A549 (cell line): ENCODE measurements around the gene SH3BP5L. TPM values are rescaled to one million over a fixed set of nuclear protein-coding genes. Genes with fewer than 3 reads are reported as not detected.

ENCODE experiments used
- ATAC-seq, 2 experiments: fragments of 200-7000 bp in 1 of 2; fragments of >200 bp in 1 of 2; cut with Nextera tagmentation in 1 of 2; cut with Tn5 transposase in 1 of 2; 3 replicates each; pipeline versions ENCODE4 v1.8.0 to v1.9.1; 2018 to 2020; ENCODE audit warnings: mild to moderate bottlenecking in 1 of 2, moderate library complexity in 1 of 2
- CTCF ChIA-PET: fragments of 300-600 bp; sonication (Branson Sonifier 250); formaldehyde crosslinking; extraction: SDS; loops from one replicate; lab custom pipeline; 2021; ENCODE audit warnings: antibody characterized with exemption, inconsistent platforms; lab: Yijun Ruan, JAX
- POLR2A ChIA-PET: fragments of 350-600 bp; formaldehyde crosslinking; extraction: SDS; loops from one replicate; lab custom pipeline; 2021; ENCODE audit warnings: antibody characterized with exemption, inconsistent platforms; lab: Yijun Ruan, JAX
- DNase-seq, 2 experiments: peaks; one replicate each; pipeline versions ENCODE4 v3.0.0 to v3.0.0-alpha.2; 2011 to 2016; ENCODE audit warnings: low read depth in 1 of 2, low spot score in 1 of 2
- FAIRE-seq: peaks from 2 replicates; lab custom pipeline; 2011; peaks lifted over from hg19 to GRCh38; lab: Jason Lieb, UNC
- H3K27ac ChIP-seq, 2 experiments: fragments of >200 bp; sonication (Bioruptor Twin); formaldehyde crosslinking; 3 replicates each; pipeline ENCODE4 v1.5.1; 2016 to 2017
- H3K4me1 ChIP-seq: fragments of >200 bp; sonication (Bioruptor Twin); formaldehyde crosslinking; 3 replicates; pipeline ENCODE4 v1.6.1; 2016
- H3K4me2 ChIP-seq: fragments of >200 bp; sonication (Bioruptor Twin); formaldehyde crosslinking; 3 replicates; pipeline ENCODE4 v1.6.1; 2016
- H3K4me3 ChIP-seq: fragments of >200 bp; sonication (Bioruptor Twin); formaldehyde crosslinking; 3 replicates; pipeline ENCODE4 v1.5.1; 2016
- H3K9me3 ChIP-seq: fragments of >200 bp; sonication (Bioruptor Twin); formaldehyde crosslinking; 3 replicates; pipeline ENCODE4 v1.6.1; 2016
- ATOH8 ChIP-seq: fragments of 250-450 bp; sonication (Bioruptor Pico); IDR thresholded peaks from 2 replicates; pipeline ENCODE4 v1.5.0; 2020; ENCODE audit warnings: low read depth, mild to moderate bottlenecking, moderate library complexity
- BHLHE40 ChIP-seq: IDR thresholded peaks from 2 replicates; pipeline ENCODE4 v1.6.1; 2012; ENCODE audit warnings: low read depth, low read length, inconsistent platforms
- CHD2 ChIP-seq: fragments of 150-350 bp; IDR thresholded peaks from 2 replicates; pipeline ENCODE4 v1.6.1; 2014; ENCODE audit warnings: low read length; ENCODE audit not compliant: partially characterized antibody
- CHD4 ChIP-seq: fragments of 200-600 bp; sonication (generic); IDR thresholded peaks from 2 replicates; pipeline ENCODE4 v1.6.1; 2016; ENCODE audit warnings: antibody characterized with exemption, mild to moderate bottlenecking, borderline replicate concordance
- GATA3 ChIP-seq: IDR thresholded peaks from 2 replicates; pipeline ENCODE4 v1.6.1; 2012; ENCODE audit warnings: borderline replicate concordance
- MYC ChIP-seq: IDR thresholded peaks from 2 replicates; pipeline ENCODE4 v1.6.1; 2012; ENCODE audit warnings: mild to moderate bottlenecking, inconsistent platforms, low read length, improper control_type of control experiment, borderline replicate concordance
- NFE2L2 ChIP-seq: fragments of 150-350 bp; conservative IDR thresholded peaks from 2 replicates; pipeline ENCODE4 v1.6.1; 2014; ENCODE audit warnings: low read length
- NR3C1 ChIP-seq: fragments of >200 bp; sonication (Bioruptor Twin); formaldehyde crosslinking; IDR thresholded peaks from 3 replicates; pipeline ENCODE4 v1.6.1; 2017
- POLR2A ChIP-seq: IDR thresholded peaks from 2 replicates; pipeline ENCODE4 v1.6.1; 2012; ENCODE audit warnings: mild to moderate bottlenecking, low read length
- RCOR1 ChIP-seq: fragments of 150-350 bp; IDR thresholded peaks from 2 replicates; pipeline ENCODE4 v1.6.1; 2014; ENCODE audit warnings: antibody characterized with exemption, low read length, low read depth
- RFX5 ChIP-seq: fragments of 450-650 bp; IDR thresholded peaks from 2 replicates; pipeline ENCODE4 v1.7.1; 2014; ENCODE audit warnings: antibody characterized with exemption, mild to moderate bottlenecking, moderate library complexity
- SMC3 ChIP-seq: fragments of >200 bp; sonication (Bioruptor Twin); formaldehyde crosslinking; IDR thresholded peaks from 3 replicates; pipeline ENCODE4 v1.6.1; 2018; ENCODE audit warnings: inconsistent platforms
- TFCP2L1 ChIP-seq: fragments of 250-450 bp; sonication (Bioruptor Pico); IDR thresholded peaks from 2 replicates; pipeline ENCODE4 v1.5.0; 2021; ENCODE audit warnings: mild to moderate bottlenecking
- ZNF302 ChIP-seq: fragments of 250-450 bp; sonication (Bioruptor Pico); IDR thresholded peaks from 2 replicates; pipeline ENCODE4 v1.9.0; 2021; ENCODE audit warnings: inconsistent platforms, mild to moderate bottlenecking, moderate library complexity
- WGBS: methylation state at CpG from one replicate; pipeline ENCODE4 v1.1.6; 2017; ENCODE audit errors: missing lambda C conversion rate; 5-methylcytosine and 5-hydroxymethylcytosine counted together
- polyA plus RNA-seq, 4 experiments: library from polyadenylated mRNA; depleted of rRNA in 3 of 4; stranded (reverse); fragments of >200 nt; fragmentation: RNase III in 1 of 4; extraction: RNeasy Plus Mini Kit Qiagen cat#74134 plus additional on column Dnase treatment in 1 of 4; gene quantifications; 2 replicates in 3 of 4; 3 replicates in 1 of 4; pipeline ENCODE4 v1.2.3, GENCODE V29; 2011 to 2017
- TF ChIP-seq, protein P1 (sequence below): fragments of 250-450 bp; sonication (Bioruptor Pico); IDR thresholded peaks from 2 replicates; pipeline ENCODE4 v1.5.0; 2021; ENCODE audit warnings: mild to moderate bottlenecking, moderate library complexity, borderline replicate concordance
- TF ChIP-seq, protein P2 (sequence below): fragments of 200-600 bp; sonication (generic); IDR thresholded peaks from 2 replicates; pipeline ENCODE4 v1.6.1; 2016; ENCODE audit warnings: antibody characterized with exemption, mild to moderate bottlenecking, moderate library complexity
- TF ChIP-seq, protein P3 (sequence below): fragments of >200 bp; sonication (Bioruptor Twin); formaldehyde crosslinking; IDR thresholded peaks from 3 replicates; pipeline ENCODE4 v1.6.1; 2016
- TF ChIP-seq, protein P4 (sequence below): IDR thresholded peaks from 2 replicates; pipeline ENCODE4 v1.6.1; 2012; ENCODE audit warnings: low read depth, borderline replicate concordance
- TF ChIP-seq, protein P5 (sequence below): fragments of >200 bp; sonication (Bioruptor Twin); formaldehyde crosslinking; IDR thresholded peaks from 2 replicates; pipeline ENCODE4 v1.6.1; 2016

SH3BP5L gene
- polyA plus RNA-seq, 2 of the 4 experiments (the other 2 are of a cell fraction) = 10.9 to 15.8 TPM

DNA sequence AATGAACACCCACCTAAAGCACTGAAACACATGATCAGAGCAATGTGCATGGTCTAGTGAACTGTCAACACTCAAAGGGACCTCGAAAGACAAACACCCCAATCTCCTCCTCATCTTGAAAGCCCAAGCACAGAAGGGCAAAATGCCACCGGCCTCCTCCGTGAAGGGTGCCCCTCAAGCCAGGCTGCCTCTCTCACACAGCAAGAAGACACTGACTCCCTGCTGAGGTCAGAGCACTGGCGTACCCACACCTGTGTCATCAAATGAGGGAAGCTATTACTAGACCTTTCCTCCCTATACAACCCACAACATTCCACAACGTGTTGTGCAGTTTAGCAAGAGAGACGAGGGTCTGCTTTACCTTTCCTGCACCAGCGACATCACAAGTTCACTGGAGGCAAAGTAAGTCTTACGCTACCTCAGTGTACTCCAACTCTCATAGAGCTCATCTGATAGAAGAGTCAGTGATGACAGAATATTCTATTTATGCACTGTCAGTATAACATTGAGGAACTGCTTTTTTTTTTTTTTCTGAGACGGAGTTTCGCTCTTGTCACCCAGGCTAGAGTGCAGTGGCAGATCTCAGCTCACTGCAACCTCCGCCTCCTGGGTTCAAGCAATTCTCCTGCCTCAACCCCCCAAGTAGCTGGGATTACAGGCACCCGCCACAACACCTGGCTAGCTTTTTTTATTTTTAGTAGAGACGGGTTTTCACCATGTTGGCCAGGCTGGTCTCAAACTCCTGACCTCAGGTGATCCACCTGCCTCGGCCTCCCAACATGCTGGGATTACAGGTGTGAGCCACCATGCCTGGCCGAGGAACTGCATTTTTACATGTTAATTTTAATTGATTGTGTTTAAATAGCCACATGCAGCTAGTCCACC, 3.3 kb downstream of the SH3BP5L start (continued):
- TF ChIP-seq, protein P1, sequence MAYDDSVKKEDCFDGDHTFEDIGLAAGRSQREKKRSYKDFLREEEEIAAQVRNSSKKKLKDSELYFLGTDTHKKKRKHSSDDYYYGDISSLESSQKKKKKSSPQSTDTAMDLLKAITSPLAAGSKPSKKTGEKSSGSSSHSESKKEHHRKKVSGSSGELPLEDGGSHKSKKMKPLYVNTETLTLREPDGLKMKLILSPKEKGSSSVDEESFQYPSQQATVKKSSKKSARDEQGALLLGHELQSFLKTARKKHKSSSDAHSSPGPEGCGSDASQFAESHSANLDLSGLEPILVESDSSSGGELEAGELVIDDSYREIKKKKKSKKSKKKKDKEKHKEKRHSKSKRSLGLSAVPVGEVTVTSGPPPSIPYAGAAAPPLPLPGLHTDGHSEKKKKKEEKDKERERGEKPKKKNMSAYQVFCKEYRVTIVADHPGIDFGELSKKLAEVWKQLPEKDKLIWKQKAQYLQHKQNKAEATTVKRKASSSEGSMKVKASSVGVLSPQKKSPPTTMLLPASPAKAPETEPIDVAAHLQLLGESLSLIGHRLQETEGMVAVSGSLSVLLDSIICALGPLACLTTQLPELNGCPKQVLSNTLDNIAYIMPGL (CRISPR knock-in tag) = no peak
- TF ChIP-seq, protein P2, sequence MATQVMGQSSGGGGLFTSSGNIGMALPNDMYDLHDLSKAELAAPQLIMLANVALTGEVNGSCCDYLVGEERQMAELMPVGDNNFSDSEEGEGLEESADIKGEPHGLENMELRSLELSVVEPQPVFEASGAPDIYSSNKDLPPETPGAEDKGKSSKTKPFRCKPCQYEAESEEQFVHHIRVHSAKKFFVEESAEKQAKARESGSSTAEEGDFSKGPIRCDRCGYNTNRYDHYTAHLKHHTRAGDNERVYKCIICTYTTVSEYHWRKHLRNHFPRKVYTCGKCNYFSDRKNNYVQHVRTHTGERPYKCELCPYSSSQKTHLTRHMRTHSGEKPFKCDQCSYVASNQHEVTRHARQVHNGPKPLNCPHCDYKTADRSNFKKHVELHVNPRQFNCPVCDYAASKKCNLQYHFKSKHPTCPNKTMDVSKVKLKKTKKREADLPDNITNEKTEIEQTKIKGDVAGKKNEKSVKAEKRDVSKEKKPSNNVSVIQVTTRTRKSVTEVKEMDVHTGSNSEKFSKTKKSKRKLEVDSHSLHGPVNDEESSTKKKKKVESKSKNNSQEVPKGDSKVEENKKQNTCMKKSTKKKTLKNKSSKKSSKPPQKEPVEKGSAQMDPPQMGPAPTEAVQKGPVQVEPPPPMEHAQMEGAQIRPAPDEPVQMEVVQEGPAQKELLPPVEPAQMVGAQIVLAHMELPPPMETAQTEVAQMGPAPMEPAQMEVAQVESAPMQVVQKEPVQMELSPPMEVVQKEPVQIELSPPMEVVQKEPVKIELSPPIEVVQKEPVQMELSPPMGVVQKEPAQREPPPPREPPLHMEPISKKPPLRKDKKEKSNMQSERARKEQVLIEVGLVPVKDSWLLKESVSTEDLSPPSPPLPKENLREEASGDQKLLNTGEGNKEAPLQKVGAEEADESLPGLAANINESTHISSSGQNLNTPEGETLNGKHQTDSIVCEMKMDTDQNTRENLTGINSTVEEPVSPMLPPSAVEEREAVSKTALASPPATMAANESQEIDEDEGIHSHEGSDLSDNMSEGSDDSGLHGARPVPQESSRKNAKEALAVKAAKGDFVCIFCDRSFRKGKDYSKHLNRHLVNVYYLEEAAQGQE = no peak

DNA sequence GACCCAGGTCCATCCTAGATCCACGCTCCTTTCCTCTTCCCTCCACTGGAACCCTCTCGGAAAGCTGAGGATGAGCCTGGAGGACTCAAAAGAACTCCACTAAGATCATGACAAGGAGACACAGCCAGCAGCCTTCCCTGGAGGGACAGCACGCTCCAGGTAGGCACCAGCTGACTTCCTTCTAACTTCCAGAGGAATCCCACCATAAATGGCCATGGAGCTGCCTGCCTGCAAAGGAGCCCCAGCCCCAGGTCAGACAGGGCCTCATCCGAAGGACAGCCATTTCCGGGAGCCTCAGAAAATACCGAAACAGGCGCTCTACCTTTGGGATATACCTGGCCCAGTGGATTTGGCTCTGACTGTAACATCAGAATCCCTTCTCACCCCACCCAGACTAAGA, 4.1 kb downstream of the SH3BP5L start:
- DNase-seq (no peak), FAIRE-seq (no peak), ATAC-seq (no peak)
- CTCF ChIA-PET = interaction anchor here (1.6 to 1.9 kb wide), 4 partner anchors 10 to 43 kb away, joined by 3 to 6 read pairs (median 5); no protein-coding TSS in a partner anchor
- peak overlapping the region; percentile 30 for H3K4me2 ChIP-seq
- TF ChIP-seq RCOR1 (no peak), BHLHE40 (no peak), CHD4 (no peak), NFE2L2 (no peak), ZNF302 (CRISPR knock-in tag) (no peak), TFCP2L1 (CRISPR knock-in tag) (no peak), CHD2 (no peak), MYC (no peak), GATA3 (no peak), NR3C1 (no peak), ATOH8 (no peak), POLR2A (no peak), RFX5 (no peak), SMC3 (no peak)
- TF ChIP-seq, protein P1 (CRISPR knock-in tag) = no peak
- TF ChIP-seq, protein P3, sequence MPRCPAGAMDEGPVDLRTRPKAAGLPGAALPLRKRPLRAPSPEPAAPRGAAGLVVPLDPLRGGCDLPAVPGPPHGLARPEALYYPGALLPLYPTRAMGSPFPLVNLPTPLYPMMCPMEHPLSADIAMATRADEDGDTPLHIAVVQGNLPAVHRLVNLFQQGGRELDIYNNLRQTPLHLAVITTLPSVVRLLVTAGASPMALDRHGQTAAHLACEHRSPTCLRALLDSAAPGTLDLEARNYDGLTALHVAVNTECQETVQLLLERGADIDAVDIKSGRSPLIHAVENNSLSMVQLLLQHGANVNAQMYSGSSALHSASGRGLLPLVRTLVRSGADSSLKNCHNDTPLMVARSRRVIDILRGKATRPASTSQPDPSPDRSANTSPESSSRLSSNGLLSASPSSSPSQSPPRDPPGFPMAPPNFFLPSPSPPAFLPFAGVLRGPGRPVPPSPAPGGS = no peak
- TF ChIP-seq, protein P4, sequence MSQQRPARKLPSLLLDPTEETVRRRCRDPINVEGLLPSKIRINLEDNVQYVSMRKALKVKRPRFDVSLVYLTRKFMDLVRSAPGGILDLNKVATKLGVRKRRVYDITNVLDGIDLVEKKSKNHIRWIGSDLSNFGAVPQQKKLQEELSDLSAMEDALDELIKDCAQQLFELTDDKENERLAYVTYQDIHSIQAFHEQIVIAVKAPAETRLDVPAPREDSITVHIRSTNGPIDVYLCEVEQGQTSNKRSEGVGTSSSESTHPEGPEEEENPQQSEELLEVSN = no peak
- TF ChIP-seq, protein P5, sequence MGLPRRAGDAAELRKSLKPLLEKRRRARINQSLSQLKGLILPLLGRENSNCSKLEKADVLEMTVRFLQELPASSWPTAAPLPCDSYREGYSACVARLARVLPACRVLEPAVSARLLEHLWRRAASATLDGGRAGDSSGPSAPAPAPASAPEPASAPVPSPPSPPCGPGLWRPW = no peak
- TF ChIP-seq, all 56 proteins: peak for 0
- Histone ChIP-seq H3K4me3 (no peak overlapping the region), H3K4me1 (peaks cover 46% of the 10 kb centered on the region), H3K27ac (peak overlapping the region; percentile 52 to 83; a peak in 5 of 6 replicates), H3K9me3 (no peaks in the 10 kb centered on the region)
- POLR2A ChIA-PET = interaction anchor here (1.8 kb wide), 1 partner anchor 37 kb away, joined by 6 read pairs; the partner anchor contains the start of gene ZNF692
- WGBS = 89% methylated on average over 5 of the region's 7 CpGs
